Bronchial epithelial cell (primary cell): Measurements from ENCODE around the gene OGFR. TPM values are rescaled to one million over a fixed set of nuclear protein-coding genes. Genes with fewer than 3 reads are reported as not detected.
A peak's percentile ranks its signal among the peaks of the same experiment; 100 is the strongest.

Experiments
- DNase-seq: peaks from one replicate; pipeline ENCODE4 v3.0.0-alpha.2; 2010; ENCODE audit warnings: low read depth
- FAIRE-seq: peaks from 2 replicates; lab custom pipeline; 2011; peaks lifted over from hg19 to GRCh38; lab: Jason Lieb, UNC
- H3K27me3 ChIP-seq: 2 replicates; pipeline ENCODE4 v1.5.1; 2011; ENCODE audit warnings: low read length; ENCODE audit not compliant: control insufficient read depth, insufficient read depth
- H3K36me3 ChIP-seq: 2 replicates; pipeline ENCODE4 v1.5.1; 2011; ENCODE audit warnings: low read length; ENCODE audit not compliant: control insufficient read depth, insufficient read depth
- H3K4me3 ChIP-seq: 2 replicates; pipeline ENCODE4 v1.5.1; 2011; ENCODE audit warnings: mild to moderate bottlenecking, low read depth, low read length, control low read depth
- total RNA-seq: library from RNA; depleted of rRNA; stranded (reverse); fragments of >200 nt; gene quantifications from 2 replicates; pipeline ENCODE4 v1.2.1, GENCODE V29; 2014
- TF ChIP-seq, protein P1 (sequence below): IDR thresholded peaks from 2 replicates; pipeline ENCODE4 v1.5.1; 2011; ENCODE audit warnings: mild to moderate bottlenecking, moderate library complexity, low read length, control low read depth, inconsistent platforms; ENCODE audit not compliant: insufficient read depth, severe bottlenecking

OGFR gene
- total RNA-seq, 1 donor from 2014 or later: 16.1 TPM

DNA sequence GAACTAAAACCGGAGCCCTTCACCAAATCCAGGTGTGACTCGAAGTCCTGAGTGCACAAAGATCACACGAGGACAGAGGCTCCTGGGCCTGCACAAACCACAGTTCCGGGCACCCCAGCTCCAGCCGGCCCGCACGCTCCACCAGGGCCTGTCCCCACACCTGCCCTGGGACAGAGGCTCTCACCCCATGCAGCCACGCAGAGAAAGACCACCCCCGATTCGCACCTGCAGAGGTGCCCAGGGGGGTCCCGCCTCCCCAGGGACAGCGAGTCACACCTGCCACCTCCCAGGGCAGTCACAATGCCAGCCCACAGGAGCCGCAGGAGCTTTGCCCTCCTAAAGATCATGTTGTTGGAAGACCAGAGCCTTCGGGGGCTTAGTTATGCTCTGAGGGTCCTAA is 33.7 kb upstream of the OGFR start:
- no peak for DNase-seq
- H3K27me3 ChIP-seq: peaks cover 8% of the 10 kb centered on the region
- H3K4me3 ChIP-seq: no peak overlapping the region
- no peak for FAIRE-seq
- TF ChIP-seq, protein P1, sequence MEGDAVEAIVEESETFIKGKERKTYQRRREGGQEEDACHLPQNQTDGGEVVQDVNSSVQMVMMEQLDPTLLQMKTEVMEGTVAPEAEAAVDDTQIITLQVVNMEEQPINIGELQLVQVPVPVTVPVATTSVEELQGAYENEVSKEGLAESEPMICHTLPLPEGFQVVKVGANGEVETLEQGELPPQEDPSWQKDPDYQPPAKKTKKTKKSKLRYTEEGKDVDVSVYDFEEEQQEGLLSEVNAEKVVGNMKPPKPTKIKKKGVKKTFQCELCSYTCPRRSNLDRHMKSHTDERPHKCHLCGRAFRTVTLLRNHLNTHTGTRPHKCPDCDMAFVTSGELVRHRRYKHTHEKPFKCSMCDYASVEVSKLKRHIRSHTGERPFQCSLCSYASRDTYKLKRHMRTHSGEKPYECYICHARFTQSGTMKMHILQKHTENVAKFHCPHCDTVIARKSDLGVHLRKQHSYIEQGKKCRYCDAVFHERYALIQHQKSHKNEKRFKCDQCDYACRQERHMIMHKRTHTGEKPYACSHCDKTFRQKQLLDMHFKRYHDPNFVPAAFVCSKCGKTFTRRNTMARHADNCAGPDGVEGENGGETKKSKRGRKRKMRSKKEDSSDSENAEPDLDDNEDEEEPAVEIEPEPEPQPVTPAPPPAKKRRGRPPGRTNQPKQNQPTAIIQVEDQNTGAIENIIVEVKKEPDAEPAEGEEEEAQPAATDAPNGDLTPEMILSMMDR: no peak
- H3K36me3 ChIP-seq: no peaks in the 10 kb centered on the region

DNA sequence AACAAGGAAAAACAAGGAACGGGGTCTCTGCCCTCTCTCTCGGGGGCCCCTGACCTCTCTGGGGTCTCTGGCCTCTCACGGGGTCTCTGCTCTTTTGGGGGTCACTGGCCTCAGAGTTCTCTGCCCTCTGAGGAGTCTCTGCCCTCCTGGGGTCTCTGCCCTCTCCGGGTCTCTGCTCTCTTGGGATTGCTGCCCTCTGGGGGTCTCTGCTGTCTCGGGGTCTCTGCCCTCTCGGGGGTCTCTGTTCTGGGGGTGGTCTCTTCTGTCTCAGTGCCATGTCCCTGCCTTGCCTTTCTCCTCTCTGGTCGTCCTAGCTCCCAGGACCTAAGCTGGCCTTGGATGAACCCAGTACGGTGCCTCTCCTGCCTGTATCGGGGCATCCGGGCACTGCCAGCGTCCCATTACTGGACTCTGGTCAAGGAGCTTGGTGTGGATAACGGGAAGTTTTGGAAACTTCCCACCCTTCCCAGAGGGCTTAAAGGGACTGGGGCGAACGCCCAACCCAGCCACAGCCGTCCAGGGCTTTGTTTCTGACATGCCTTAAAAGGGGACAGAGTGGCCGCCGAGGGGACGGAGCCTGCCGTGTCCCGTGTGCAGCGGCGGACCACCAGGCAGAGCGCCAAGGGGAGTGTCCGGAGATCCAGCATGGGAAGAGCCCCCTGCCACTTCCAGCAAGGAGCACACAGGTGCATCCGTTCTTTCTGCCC is 33.1 kb upstream of the OGFR start:
- DNase-seq (no peak), FAIRE-seq (no peak)
- TF ChIP-seq, protein P1: no peak
- Histone ChIP-seq H3K36me3 (no peaks in the 10 kb centered on the region), H3K27me3 (peaks cover 6% of the 10 kb centered on the region), H3K4me3 (no peak overlapping the region)

DNA sequence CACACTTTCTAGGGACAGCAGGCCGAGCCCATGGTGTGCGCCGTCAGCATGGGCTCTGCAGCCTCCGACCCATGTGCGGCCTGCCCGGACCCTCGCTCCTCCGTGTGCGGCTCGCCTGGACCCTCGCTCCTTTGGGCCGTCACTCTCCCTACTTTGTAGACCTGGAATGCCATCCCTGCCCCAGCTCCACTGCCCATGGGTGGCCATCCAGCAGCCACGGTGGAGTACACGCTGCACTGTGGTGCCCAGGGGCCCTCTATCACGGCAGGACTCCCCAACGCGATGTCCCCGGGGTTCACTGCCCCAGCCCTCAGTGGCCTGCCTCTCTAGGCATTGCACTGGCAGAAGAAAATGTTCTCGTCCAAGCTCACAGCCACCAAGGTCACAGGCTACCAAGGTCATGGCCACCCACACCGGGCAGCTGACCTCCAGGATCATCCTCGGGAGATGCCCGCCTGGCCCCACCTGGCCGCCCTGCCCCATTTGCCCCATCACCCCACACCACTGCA is 32.5 kb upstream of the OGFR start:
- no peak for DNase-seq
- FAIRE-seq: no peak
- H3K36me3 ChIP-seq: no peaks in the 10 kb centered on the region
- TF ChIP-seq, protein P1: no peak
- H3K4me3 ChIP-seq: no peak overlapping the region
- peaks cover 6% of the 10 kb centered on the region for H3K27me3 ChIP-seq

DNA sequence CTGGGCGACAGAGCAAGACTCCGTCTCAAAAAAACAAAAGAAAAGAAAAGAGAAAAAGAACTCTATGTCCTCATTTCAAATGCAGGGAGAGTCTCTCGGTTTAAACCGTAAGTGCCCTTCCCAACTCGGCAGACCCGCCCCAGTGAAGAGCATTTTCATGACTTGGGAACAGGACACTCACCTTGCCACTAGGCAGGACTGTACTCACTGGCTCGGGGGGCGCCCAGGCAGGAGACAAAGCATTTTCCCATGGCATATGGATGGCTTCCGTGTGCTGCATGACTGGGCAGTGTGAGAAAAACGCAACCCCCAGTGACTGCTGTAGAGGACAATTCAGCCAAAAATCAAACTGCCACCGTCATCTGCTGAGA is 32.0 kb upstream of the OGFR start:
- FAIRE-seq: no peak

DNA sequence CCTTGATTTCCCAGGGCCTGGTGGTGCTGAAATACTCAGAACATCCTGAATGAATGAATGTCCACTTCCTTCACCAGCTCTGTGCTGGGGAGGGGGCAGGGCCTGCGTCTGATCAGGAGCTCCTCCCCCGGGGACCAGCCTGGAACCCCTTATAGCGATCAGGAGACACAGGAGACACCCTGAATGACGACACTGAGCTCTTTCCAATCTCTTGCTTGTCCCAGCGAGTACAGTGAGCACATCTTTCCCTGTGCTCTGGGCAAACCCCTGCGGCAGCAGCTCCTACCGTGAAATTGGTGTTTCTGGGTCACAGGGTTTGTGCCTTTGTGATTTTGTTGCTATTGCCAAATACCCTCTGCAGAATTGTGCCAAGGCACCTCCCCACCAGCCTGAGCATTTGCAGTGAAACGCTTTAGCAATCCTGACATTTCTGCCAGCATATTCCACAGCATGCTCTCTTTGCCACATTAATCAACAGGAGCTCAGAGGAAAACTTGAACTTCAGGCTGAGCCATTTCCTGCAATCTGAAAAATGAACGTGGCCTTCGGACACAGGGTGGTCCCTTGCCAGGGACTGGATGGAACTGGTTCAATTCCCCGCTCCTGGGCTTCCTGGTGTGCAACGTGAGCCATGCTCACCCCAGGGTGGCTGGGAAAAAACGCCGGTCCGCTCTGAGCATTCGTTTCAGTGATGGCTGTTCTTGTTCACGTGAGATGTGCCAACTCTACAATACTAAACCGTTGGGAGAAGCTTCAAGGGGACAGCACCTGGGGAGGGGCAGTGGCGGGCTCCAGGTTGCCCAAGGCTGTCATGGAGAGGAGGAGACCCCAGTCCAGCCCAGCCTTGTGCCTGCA is 31.4 kb upstream of the OGFR start:
- DNase-seq (peak; percentile 43), FAIRE-seq (peak; percentile 82)
- TF ChIP-seq, protein P1: no peak
- H3K36me3 ChIP-seq: no peaks in the 10 kb centered on the region
- peaks cover 1% of the 10 kb centered on the region for H3K27me3 ChIP-seq
- no peak overlapping the region for H3K4me3 ChIP-seq

More for the DNA sequence above, 32.0 kb upstream of the OGFR start:
- TF ChIP-seq, protein P1: no peak
- Histone ChIP-seq H3K27me3 (peaks cover 6% of the 10 kb centered on the region), H3K4me3 (no peak overlapping the region), H3K36me3 (no peaks in the 10 kb centered on the region)
- DNase-seq: no peak
